K562 treated with DMSO at 1 percent for 24 hours (cell line): ENCODE results near the gene TEX9. TPM values are rescaled to one million over a fixed set of nuclear protein-coding genes. Genes with fewer than 3 reads are reported as not detected.

Source experiments
- total RNA-seq: library from RNA; unstranded; fragments of 300-600 nt; gene quantifications from 2 replicates; pipeline ENCODE4 v1.2.3, GENCODE V29; 2022; ENCODE audit warnings: low read depth; ENCODE audit not compliant: insufficient read depth

Gene TEX9
- 3.5 and 4.4 TPM in 2 replicates for total RNA-seq

GRCh38 chr15:56365075-56365711 lies at the start of gene TEX9:
Gene TEX9 (plus strand): TSS chr15:56365426. CDS start chr15:56365451, 25 bp downstream.

GRCh38 chr15:56464893-56465520 lies 99.8 kb downstream of the TEX9 start, which contains the start of gene MNS1:
Gene MNS1 (minus strand): TSS chr15:56465137. CDS start chr15:56464972, 165 bp downstream.

Other genes with a start within 250 kb of the TEX9 start
- gene RFX7, start 121.5 kb upstream of the TEX9 start, total RNA-seq = 6.5 and 8.9 TPM in 2 replicates
- 2.6 and 3.8 TPM in 2 replicates for gene MNS1, start 99.7 kb downstream of the TEX9 start, total RNA-seq